AG08395 (cell line): ENCODE data around the gene ITGAV.

Experiments
- DNase-seq: peaks from one replicate; pipeline ENCODE4 v3.0.0; 2012; ENCODE audit warnings: mixed read lengths, low spot score

ITGAV gene

GRCh38 chr2:186718122-186718521 is 128.3 kb downstream of the ITGAV start:
- no peak for DNase-seq

GRCh38 chr2:186718903-186719302 is 129.0 kb downstream of the ITGAV start:
- DNase-seq = no peak

- DNase-seq = no peak
Measured at GRCh38 chr2:186721956-186722355, 132.1 kb downstream of the ITGAV start.

- no peak for DNase-seq
Measured at GRCh38 chr2:186724736-186725135, 134.9 kb downstream of the ITGAV start.

- DNase-seq = no peak
Measured at GRCh38 chr2:186725783-186726182, 135.9 kb downstream of the ITGAV start.

GRCh38 chr2:186726938-186727337 is 137.1 kb downstream of the ITGAV start:
- peak; percentile 4 for DNase-seq

- no peak for DNase-seq
Measured at GRCh38 chr2:186728631-186729030, 138.8 kb downstream of the ITGAV start.
